Endodermal cell (in vitro differentiated cells): ENCODE data around the gene FOXO4. TPM values are rescaled to one million over a fixed set of nuclear protein-coding genes. Genes with fewer than 3 reads are reported as not detected.

ENCODE experiments used
- DNase-seq: peaks from one replicate; pipeline ENCODE4 v3.0.0-alpha.2; 2017
- H3K27ac ChIP-seq: 2 replicates; pipeline ENCODE4 v1.5.1; 2013; ENCODE audit warnings: mild to moderate bottlenecking, low read depth, low read length, moderate library complexity
- H3K27me3 ChIP-seq: 2 replicates; pipeline ENCODE4 v1.6.1; 2013; ENCODE audit warnings: mild to moderate bottlenecking, low read length, moderate library complexity; ENCODE audit not compliant: insufficient read depth, control insufficient read depth, poor library complexity, severe bottlenecking
- H3K36me3 ChIP-seq: 2 replicates; pipeline ENCODE4 v1.7.0; 2013; ENCODE audit warnings: mild to moderate bottlenecking, low read length, moderate library complexity; ENCODE audit not compliant: control insufficient read depth, insufficient read depth
- H3K4me1 ChIP-seq: one replicate; pipeline ENCODE4 v1.7.0; 2013; ENCODE audit warnings: low read length; ENCODE audit not compliant: control insufficient read depth, insufficient read depth
- H3K4me3 ChIP-seq: 2 replicates; pipeline ENCODE4 v1.5.1; 2013; ENCODE audit warnings: mild to moderate bottlenecking, low read length, moderate library complexity
- H3K9ac ChIP-seq: 2 replicates; pipeline ENCODE4 v1.6.1; 2013; ENCODE audit warnings: mild to moderate bottlenecking, low read length, moderate library complexity; ENCODE audit not compliant: poor library complexity, severe bottlenecking; ENCODE audit errors: extremely low read depth
- H3K9me3 ChIP-seq: 2 replicates; pipeline ENCODE4 v1.6.1; 2013; ENCODE audit warnings: mild to moderate bottlenecking, low read length, moderate library complexity; ENCODE audit not compliant: control insufficient read depth
- H3K27ac Mint-ChIP-seq: 2 replicates; pipeline ENCODE4 v1.8.0; 2020; ENCODE audit warnings: mixed read lengths
- H3K27me3 Mint-ChIP-seq: 2 replicates; pipeline ENCODE4 v1.8.0; 2021; ENCODE audit warnings: mild to moderate bottlenecking, mixed read lengths; ENCODE audit not compliant: insufficient read depth
- H3K36me3 Mint-ChIP-seq: 2 replicates; pipeline ENCODE4 v1.8.0; 2020; ENCODE audit warnings: low read depth, mixed read lengths
- H3K4me1 Mint-ChIP-seq: 2 replicates; pipeline ENCODE4 v1.8.0; 2020; ENCODE audit warnings: mixed read lengths
- H3K4me3 Mint-ChIP-seq: 2 replicates; pipeline ENCODE4 v1.8.0; 2020; ENCODE audit warnings: mild to moderate bottlenecking, moderate library complexity, mixed read lengths
- H3K9me3 Mint-ChIP-seq: 2 replicates; pipeline ENCODE4 v1.8.0; 2020; ENCODE audit warnings: mild to moderate bottlenecking, mixed read lengths
- WGBS, 2 experiments: methylation state at CpG; one replicate each; pipeline versions ENCODE4 v1.1.5 to v1.1.7; 2013; ENCODE audit warnings: missing lambda C conversion rate in 2 of 2, mixed read lengths in 1 of 2; ENCODE audit not compliant: insufficient coverage in 1 of 2, insufficient read length in 1 of 2; 5-methylcytosine and 5-hydroxymethylcytosine counted together
- total RNA-seq, 2 donors: library from RNA; stranded (reverse); fragmentation: NEBNext Ultra II Directional in 1 of 2; extraction: Animal tissue kit (Norgen Biotek cat#: 25700) in 1 of 2; gene quantifications; 2 replicates in 1 of 2; 3 replicates in 1 of 2; pipeline ENCODE4 v1.2.1, GENCODE V29; 2021
- TF ChIP-seq, protein P1 (sequence below): fragments of 200-600 bp; sonication (generic); conservative IDR thresholded peaks from 2 replicates; pipeline ENCODE4 v1.5.0; 2021; ENCODE audit warnings: antibody characterized with exemption, mild to moderate bottlenecking

Gene FOXO4
- total RNA-seq, 2 donors from 2014 or later, result 14.6 to 17.5 TPM

DNA sequence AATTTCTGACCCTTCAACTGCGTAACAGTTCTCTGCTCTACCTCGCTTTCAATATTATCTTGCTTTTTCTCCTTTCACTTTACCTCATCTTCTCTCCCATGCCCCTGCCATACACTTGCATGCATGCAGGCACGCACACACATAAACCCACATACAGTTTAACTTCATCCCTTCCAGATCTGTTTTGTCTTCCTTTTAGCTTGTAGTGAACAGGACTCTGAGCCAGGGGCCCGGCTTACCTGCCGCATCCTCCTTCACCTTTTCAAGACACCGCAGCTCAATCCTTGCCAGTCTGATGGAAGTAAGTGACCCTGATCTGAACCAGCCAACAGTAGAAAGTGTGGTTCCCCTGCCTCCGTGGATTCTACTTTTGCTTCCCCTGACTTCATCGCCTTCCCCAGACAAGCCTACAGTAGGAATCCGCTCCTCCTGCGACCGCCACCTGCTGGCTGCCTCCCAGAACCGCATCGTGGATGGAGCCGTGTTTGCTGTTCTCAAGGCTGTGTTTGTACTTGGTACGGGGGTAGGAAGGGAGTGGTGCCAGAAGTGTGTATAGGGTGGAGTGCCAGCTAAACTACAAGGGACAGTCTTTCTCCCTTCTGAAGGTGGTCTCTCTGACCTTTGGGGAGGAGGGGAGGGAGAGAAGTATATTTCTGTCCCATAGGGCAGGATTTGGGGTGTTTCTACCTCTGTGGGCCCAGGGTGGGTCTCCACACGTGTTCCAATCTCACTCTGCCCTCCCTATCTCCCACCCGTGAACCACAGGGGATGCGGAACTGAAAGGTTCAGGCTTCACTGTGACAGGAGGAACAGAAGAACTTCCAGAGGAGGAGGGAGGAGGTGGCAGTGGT, 33.5 kb downstream of the FOXO4 start:
- TF ChIP-seq, protein P1, sequence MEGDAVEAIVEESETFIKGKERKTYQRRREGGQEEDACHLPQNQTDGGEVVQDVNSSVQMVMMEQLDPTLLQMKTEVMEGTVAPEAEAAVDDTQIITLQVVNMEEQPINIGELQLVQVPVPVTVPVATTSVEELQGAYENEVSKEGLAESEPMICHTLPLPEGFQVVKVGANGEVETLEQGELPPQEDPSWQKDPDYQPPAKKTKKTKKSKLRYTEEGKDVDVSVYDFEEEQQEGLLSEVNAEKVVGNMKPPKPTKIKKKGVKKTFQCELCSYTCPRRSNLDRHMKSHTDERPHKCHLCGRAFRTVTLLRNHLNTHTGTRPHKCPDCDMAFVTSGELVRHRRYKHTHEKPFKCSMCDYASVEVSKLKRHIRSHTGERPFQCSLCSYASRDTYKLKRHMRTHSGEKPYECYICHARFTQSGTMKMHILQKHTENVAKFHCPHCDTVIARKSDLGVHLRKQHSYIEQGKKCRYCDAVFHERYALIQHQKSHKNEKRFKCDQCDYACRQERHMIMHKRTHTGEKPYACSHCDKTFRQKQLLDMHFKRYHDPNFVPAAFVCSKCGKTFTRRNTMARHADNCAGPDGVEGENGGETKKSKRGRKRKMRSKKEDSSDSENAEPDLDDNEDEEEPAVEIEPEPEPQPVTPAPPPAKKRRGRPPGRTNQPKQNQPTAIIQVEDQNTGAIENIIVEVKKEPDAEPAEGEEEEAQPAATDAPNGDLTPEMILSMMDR, result peak; percentile 79
- Histone ChIP-seq H3K9ac (no peak overlapping the region), H3K36me3 (peaks cover 31% of the 10 kb centered on the region), H3K4me3 (no peak overlapping the region), H3K9me3 (no peaks in the 10 kb centered on the region), H3K27me3 (no peaks in the 10 kb centered on the region), H3K4me1 (no peaks in the 10 kb centered on the region), H3K27ac (no peak overlapping the region)
- 49 to 59% methylated on average over 5 to 15 of the region's 18 CpGs for WGBS, 2 experiments
- Mint-ChIP-seq H3K27me3 (no peaks in the 10 kb centered on the region), H3K4me3 (no peak overlapping the region), H3K4me1 (no peaks in the 10 kb centered on the region), H3K9me3 (peaks cover 74% of the 10 kb centered on the region), H3K36me3 (peaks cover 71% of the 10 kb centered on the region), H3K27ac (peak overlapping the region; percentile 54)
- DNase-seq, result peak; percentile 88

DNA sequence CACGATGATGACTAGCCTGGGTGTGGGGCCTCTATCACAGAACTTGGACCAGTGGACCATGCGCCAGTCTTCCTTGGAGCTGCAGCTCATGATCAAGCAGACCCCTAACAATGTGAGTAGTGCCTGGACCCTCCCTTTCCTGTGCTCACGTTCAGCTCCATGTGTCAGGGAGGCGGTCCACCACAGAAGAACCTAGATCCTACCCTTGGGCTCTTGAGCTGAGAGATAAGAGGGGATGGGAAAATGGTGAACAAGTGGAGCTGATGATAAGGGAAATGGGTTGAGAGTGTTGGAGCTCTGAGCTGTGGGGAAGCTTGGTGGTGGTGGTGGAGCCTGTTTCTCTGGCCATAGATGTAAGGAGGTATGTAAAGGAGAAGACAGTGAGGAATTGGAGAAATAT, 35.9 kb downstream of the FOXO4 start:
- DNase-seq, result no peak
- Mint-ChIP-seq H3K4me1 (no peaks in the 10 kb centered on the region), H3K9me3 (peaks cover 78% of the 10 kb centered on the region), H3K27ac (no peak overlapping the region), H3K36me3 (peaks cover 77% of the 10 kb centered on the region), H3K27me3 (no peaks in the 10 kb centered on the region), H3K4me3 (no peak overlapping the region)
- TF ChIP-seq, protein P1, result no peak
- peaks cover 28% of the 10 kb centered on the region for H3K36me3 ChIP-seq
- 95% methylated on average over 4 of the region's 4 CpGs; no CpG with 5 or more reads in 1 of the 2 experiments for WGBS, 2 experiments
- no peaks in the 10 kb centered on the region for H3K27me3 ChIP-seq
- no peaks in the 10 kb centered on the region for H3K4me1 ChIP-seq
- H3K9ac ChIP-seq, result no peak overlapping the region
- H3K27ac ChIP-seq, result no peak overlapping the region
- H3K4me3 ChIP-seq, result no peak overlapping the region
- no peaks in the 10 kb centered on the region for H3K9me3 ChIP-seq

DNA sequence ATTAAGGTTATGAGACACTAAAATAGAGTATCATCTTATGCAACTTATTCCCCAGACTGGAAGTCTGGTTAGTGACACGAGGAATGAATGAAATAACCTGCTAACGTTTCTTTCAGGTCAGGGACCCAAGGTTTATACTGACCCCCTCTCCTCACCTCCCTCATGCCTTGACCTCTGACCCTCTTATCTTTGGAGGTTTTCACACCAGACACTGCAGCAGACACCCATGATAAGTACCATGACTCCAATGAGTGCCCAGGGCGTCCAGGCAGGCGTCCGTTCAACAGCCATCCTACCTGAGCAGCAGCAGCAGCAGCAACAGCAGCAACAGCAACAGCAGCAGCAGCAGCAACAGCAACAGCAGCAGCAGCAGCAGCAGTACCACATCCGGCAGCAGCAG, 44.8 kb downstream of the FOXO4 start:
- H3K4me1 Mint-ChIP-seq, result no peaks in the 10 kb centered on the region
- no peaks in the 10 kb centered on the region for H3K4me1 ChIP-seq
- peaks cover 54% of the 10 kb centered on the region for H3K36me3 Mint-ChIP-seq
- DNase-seq, result no peak
- H3K4me3 Mint-ChIP-seq, result no peak overlapping the region
- H3K9ac ChIP-seq, result no peak overlapping the region
- H3K27ac ChIP-seq, result no peak overlapping the region
- no peak overlapping the region for H3K27ac Mint-ChIP-seq
- H3K4me3 ChIP-seq, result no peak overlapping the region
- H3K36me3 ChIP-seq, result peaks cover 6% of the 10 kb centered on the region
- H3K9me3 ChIP-seq, result no peaks in the 10 kb centered on the region
- TF ChIP-seq, protein P1, result no peak
- peaks cover 6% of the 10 kb centered on the region for H3K27me3 Mint-ChIP-seq
- H3K9me3 Mint-ChIP-seq, result peaks cover 69% of the 10 kb centered on the region
- no peaks in the 10 kb centered on the region for H3K27me3 ChIP-seq
- 95 to 100% methylated on average over 2 to 6 of the region's 6 CpGs for WGBS, 2 experiments
